Measurements from ENCODE around the gene PTPA. TPM values are rescaled to one million over a fixed set of nuclear protein-coding genes. Genes with fewer than 3 reads are reported as not detected.

PTPA gene
- total and polyA plus RNA-seq, 10 of the 15 experiments (the other 5 are each of a cell fraction or from before 2014, with no cell fraction given): 1.6 to 111 (median 55.1) TPM

DNA sequence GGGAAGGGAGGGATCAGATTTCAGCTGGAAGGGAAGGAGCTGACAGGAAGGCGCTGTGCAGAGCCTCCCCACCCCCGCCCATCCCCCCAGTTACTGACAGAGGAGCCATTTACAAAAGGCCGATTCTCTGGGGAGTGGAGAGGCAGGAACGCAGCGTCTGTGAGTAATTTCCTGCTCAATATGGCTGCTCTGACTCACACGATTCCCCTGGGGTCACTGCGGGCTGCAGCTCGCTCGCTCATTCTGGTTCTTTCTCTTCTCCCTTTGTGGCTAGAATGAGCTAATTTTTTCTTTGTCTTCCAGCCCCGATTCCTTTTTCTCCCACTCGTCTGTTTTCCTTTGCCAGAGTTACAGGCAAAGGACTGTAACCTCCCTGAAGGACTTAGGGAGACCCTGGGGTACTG lies 28.8 kb downstream of the PTPA start (continued):
- TF ChIP-seq, protein P1, sequence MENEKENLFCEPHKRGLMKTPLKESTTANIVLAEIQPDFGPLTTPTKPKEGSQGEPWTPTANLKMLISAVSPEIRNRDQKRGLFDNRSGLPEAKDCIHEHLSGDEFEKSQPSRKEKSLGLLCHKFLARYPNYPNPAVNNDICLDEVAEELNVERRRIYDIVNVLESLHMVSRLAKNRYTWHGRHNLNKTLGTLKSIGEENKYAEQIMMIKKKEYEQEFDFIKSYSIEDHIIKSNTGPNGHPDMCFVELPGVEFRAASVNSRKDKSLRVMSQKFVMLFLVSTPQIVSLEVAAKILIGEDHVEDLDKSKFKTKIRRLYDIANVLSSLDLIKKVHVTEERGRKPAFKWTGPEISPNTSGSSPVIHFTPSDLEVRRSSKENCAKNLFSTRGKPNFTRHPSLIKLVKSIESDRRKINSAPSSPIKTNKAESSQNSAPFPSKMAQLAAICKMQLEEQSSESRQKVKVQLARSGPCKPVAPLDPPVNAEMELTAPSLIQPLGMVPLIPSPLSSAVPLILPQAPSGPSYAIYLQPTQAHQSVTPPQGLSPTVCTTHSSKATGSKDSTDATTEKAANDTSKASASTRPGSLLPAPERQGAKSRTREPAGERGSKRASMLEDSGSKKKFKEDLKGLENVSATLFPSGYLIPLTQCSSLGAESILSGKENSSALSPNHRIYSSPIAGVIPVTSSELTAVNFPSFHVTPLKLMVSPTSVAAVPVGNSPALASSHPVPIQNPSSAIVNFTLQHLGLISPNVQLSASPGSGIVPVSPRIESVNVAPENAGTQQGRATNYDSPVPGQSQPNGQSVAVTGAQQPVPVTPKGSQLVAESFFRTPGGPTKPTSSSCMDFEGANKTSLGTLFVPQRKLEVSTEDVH (IDR thresholded peaks at IDR 0.05; ENCODE audit: low read depth, partially characterized antibody): no peak
- TF ChIP-seq YY1 (IDR thresholded peaks at IDR 0.05; ENCODE audit: low read depth, low read length): peak; percentile 97
- no peak for TF ChIP-seq HDAC6 (IDR thresholded peaks at IDR 0.05; ENCODE audit: unreplicated experiment)
- TF ChIP-seq EGR1 (IDR thresholded peaks at IDR 0.05; ENCODE audit: borderline replicate concordance in 1 of 2, low read depth in 2 of 2, low read length in 2 of 2): no peak
- TF ChIP-seq NR2F1 (conservative IDR thresholded peaks at IDR 0.05): peak; percentile 82
- TF ChIP-seq PAX8 (IDR thresholded peaks at IDR 0.05): 0 out of 2 replicates have a peak, but pooled peaks have one; percentile 25
- TF ChIP-seq MXI1 (IDR thresholded peaks at IDR 0.05; ENCODE audit: low read depth, low read length): peak; percentile 99
- TF ChIP-seq JUNB (IDR thresholded peaks at IDR 0.05): peak; percentile 97
- TF ChIP-seq NFYA (IDR thresholded peaks at IDR 0.05; ENCODE audit: borderline replicate concordance, low read depth, low read length): no peak
- peak; percentile 67 for TF ChIP-seq POLR2AphosphoS5 (IDR thresholded peaks at IDR 0.05; ENCODE audit: low read length)
- TF ChIP-seq ZBED1 (IDR thresholded peaks at IDR 0.05; ENCODE audit: borderline replicate concordance): peak; percentile 61; the same call in 1 of the 2 replicates
- TF ChIP-seq, protein P2, sequence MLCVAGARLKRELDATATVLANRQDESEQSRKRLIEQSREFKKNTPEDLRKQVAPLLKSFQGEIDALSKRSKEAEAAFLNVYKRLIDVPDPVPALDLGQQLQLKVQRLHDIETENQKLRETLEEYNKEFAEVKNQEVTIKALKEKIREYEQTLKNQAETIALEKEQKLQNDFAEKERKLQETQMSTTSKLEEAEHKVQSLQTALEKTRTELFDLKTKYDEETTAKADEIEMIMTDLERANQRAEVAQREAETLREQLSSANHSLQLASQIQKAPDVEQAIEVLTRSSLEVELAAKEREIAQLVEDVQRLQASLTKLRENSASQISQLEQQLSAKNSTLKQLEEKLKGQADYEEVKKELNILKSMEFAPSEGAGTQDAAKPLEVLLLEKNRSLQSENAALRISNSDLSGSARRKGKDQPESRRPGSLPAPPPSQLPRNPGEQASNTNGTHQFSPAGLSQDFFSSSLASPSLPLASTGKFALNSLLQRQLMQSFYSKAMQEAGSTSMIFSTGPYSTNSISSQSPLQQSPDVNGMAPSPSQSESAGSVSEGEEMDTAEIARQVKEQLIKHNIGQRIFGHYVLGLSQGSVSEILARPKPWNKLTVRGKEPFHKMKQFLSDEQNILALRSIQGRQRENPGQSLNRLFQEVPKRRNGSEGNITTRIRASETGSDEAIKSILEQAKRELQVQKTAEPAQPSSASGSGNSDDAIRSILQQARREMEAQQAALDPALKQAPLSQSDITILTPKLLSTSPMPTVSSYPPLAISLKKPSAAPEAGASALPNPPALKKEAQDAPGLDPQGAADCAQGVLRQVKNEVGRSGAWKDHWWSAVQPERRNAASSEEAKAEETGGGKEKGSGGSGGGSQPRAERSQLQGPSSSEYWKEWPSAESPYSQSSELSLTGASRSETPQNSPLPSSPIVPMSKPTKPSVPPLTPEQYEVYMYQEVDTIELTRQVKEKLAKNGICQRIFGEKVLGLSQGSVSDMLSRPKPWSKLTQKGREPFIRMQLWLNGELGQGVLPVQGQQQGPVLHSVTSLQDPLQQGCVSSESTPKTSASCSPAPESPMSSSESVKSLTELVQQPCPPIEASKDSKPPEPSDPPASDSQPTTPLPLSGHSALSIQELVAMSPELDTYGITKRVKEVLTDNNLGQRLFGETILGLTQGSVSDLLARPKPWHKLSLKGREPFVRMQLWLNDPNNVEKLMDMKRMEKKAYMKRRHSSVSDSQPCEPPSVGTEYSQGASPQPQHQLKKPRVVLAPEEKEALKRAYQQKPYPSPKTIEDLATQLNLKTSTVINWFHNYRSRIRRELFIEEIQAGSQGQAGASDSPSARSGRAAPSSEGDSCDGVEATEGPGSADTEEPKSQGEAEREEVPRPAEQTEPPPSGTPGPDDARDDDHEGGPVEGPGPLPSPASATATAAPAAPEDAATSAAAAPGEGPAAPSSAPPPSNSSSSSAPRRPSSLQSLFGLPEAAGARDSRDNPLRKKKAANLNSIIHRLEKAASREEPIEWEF (IDR thresholded peaks at IDR 0.05; ENCODE audit: insufficient replicate concordance, low read depth, low read length): peak; percentile 82
- TF ChIP-seq HCFC1 (IDR thresholded peaks at IDR 0.05; ENCODE audit: low read length): peak; percentile 33; the same call in 1 of the 2 replicates
- TF ChIP-seq POLR2A (IDR thresholded peaks at IDR 0.05; ENCODE audit: low read depth, low read length): peak; percentile 68; the same call in 1 of the 2 replicates
- TF ChIP-seq CBX5 (IDR thresholded peaks at IDR 0.05; ENCODE audit: low read depth): no peak
- TF ChIP-seq, protein P3, sequence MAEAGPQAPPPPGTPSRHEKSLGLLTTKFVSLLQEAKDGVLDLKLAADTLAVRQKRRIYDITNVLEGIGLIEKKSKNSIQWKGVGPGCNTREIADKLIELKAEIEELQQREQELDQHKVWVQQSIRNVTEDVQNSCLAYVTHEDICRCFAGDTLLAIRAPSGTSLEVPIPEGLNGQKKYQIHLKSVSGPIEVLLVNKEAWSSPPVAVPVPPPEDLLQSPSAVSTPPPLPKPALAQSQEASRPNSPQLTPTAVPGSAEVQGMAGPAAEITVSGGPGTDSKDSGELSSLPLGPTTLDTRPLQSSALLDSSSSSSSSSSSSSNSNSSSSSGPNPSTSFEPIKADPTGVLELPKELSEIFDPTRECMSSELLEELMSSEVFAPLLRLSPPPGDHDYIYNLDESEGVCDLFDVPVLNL (IDR thresholded peaks at IDR 0.05; ENCODE audit: low read depth, low read length): no peak
- TF ChIP-seq RBBP5 (conservative IDR thresholded peaks at IDR 0.05): no peak
- peak; percentile 100 for TF ChIP-seq MEF2B (IDR thresholded peaks at IDR 0.05; ENCODE audit: partially characterized antibody, poor library complexity, severe bottlenecking)
- 0 out of 2 replicates have a peak, but pooled peaks have one; percentile 62 for TF ChIP-seq ZNF24 (IDR thresholded peaks at IDR 0.05)
- peak; percentile 11 for TF ChIP-seq SIX5 (IDR thresholded peaks at IDR 0.05; ENCODE audit: low read depth, low read length, severe bottlenecking)
- TF ChIP-seq MTA2 (IDR thresholded peaks at IDR 0.05; ENCODE audit: low read depth): peak; percentile 88
- TF ChIP-seq ASH2L (IDR thresholded peaks at IDR 0.05; ENCODE audit: borderline replicate concordance, low read depth): 0 out of 2 replicates have a peak, but pooled peaks have one; percentile 90
- peak; percentile 58; the same call in 1 of the 2 replicates for TF ChIP-seq PML (IDR thresholded peaks at IDR 0.05; ENCODE audit: low read length)
- TF ChIP-seq MYB (IDR thresholded peaks at IDR 0.05; ENCODE audit: borderline replicate concordance, low read depth, low read length): 0 out of 2 replicates have a peak, but pooled peaks have one; percentile 60
